ENCODE data around the gene SLC25A45.
"Not testable (repeated sequence)": the region's sequence is repeated elsewhere in the genome, so short reads cannot be mapped to it uniquely, and the experiment has no call there.

Gene SLC25A45

DNA sequence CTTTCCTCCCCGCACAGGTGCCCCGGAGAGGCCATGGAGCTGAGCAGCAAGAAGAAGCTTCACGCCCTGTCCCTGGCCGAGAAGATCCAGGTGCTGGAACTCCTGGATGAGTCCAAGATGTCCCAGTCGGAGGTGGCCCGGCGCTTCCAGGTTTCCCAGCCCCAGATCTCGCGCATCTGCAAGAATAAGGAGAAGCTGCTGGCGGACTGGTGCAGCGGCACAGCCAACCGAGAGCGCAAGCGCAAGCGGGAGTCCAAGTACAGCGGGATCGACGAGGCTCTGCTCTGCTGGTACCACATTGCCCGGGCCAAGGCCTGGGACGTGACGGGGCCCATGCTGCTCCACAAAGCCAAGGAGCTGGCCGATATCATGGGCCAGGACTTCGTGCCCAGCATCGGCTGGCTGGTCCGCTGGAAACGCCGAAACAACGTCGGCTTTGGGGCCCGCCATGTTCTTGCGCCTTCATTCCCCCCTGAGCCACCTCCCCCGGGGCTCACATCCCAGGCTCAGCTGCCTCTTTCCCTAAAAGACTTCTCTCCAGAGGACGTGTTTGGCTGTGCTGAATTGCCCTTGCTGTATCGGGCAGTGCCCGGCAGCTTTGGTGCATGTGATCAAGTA is 26.6 kb downstream of the SLC25A45 start:
- DNase-seq, result no peak

- DNase-seq, result peak; percentile 64
These were observed 27.3 kb downstream of the SLC25A45 start for GRCh38 chr11:65355013-65355775.

DNA sequence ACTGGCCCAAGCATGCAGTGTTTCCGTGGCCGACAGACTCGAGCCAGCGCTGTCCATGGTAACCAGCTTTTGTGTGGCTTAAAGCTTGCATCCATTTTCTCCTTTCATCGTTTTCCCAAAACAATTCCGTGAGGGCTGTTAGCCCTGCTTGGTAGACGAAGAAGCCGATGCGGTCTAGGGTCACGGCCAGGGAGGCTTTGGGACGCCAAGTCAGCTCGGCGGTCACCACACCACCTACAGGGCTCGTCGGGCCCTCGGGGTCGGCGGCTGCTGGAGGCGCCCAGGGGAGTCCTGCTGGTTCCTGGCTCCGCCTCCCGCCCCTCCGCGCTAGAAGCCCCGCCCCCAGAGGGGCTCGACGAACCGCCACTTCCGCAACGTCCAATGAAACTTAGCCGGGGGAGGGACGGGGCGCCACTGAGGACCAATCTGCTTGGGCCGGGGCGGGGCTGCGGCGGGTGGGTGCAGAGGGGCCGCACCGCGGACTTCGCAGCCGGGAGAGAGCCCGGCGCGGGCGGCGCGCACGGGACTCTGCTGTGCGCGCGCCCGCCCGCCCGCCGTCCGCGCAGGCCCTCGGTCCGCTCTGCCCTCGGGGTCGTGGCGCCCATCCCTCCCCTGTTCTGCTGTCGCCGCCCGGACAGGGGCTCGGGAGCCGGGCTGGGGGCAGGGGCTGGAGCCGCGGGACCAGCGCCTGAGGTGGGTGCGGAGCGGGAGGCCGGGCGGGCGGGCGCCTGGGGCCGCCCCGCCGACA is 28.0 kb downstream of the SLC25A45 start, which contains the start of gene TIGD3:
TIGD3 (plus strand) TSS at position 487 of the 748 bp plus-strand sequence. CDS start 1,058 bp downstream, outside the sequence.
- DNase-seq, result peak; percentile 97

DNA sequence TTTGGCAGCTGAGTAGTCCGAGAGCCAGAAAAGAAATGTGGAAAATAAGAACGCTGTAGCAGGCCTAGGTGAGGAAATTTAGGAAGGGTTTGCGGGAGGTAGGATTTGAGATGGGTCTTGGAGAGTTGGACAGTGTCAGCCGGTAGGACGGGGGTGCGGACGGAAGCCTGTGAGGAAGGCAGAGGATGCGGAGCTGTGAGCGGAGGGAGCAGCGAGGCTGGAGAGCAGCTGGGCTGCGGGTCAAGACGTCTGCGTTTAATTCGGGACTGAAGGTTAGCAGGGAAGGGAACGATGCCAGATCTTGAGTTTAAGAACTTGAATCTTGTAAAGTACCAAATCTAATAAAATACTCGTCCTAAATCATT is 28.6 kb downstream of the SLC25A45 start:
- DNase-seq, result no peak

GRCh38 chr11:65353376-65353775 is 29.1 kb downstream of the SLC25A45 start:
- DNase-seq, result no peak

GRCh38 chr11:65352783-65353182 is 29.7 kb downstream of the SLC25A45 start:
- no peak for DNase-seq

DNA sequence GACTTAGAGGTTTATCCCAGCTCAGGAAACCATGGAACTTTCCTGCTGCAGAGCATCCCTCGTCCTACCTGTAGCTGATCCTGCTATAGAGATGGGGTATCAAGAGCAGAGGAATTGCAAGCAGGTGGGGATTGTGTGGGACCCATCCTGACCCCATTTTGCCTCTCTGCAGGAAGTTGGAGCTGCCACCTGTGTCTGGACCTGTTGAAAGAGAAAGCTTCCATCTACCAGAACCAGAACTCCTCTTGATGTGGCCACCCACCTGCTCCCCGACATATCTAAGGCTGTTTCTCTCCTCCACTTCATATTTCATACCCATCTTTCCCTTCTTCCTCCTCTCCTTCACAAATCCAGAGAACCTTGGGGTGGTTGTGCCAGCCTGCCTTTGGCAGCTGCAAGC is 30.9 kb downstream of the SLC25A45 start:
- DNase-seq, result no peak

- no peak for DNase-seq
These were observed 40.6 kb downstream of the SLC25A45 start for GRCh38 chr11:65341856-65342255.

- DNase-seq, result no peak
These were observed 42.2 kb downstream of the SLC25A45 start for GRCh38 chr11:65340226-65340625.

DNA sequence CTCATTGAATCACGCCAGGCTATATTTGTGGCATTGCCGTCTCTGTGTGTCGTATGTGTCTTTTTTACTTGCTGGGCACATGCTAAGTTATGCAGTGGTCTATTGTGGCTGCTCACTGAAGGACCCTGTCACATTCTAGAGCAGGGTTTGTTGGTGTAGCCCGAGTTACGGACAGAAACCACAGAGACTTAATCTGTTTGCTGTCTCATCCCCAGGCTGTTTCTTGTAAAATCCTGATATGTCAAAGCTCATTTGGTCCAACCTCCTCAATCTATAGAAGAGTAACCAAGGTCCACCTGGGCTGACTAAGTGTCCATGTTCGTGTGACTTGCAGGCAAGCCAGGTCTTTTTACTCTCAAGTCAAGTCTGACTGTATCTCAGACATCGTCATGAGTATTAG is 43.8 kb downstream of the SLC25A45 start:
- DNase-seq, result no peak

DNA sequence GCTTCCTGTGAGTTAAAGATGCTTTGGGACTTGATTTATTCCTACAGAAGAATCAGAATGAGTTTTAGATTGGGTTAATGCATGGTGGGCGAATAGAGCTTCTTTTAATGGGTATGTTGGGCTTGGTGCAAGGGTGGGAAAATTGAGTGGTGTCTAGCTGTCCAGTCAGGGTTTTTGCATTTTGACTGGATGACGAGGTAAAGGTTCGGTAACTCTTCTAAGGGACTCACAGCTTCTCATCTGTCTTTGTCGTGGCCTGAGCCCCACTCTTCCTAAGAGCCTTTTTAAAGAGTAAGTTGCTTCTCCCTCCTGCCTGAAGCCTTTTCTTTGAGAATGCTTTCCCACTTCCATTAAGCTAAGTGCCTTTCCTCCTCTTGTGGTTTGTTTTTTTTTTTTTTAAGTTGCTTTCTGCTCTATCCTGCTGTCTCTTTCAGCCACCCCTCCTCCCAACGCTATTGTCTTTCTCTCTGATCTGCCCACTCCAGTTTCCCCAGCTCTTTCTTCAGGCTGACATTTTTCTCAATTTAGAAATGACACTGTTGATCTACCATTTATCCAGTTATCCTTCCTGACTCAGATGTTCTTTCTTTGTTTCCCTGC is 47.6 kb downstream of the SLC25A45 start:
- no peak for DNase-seq

DNA sequence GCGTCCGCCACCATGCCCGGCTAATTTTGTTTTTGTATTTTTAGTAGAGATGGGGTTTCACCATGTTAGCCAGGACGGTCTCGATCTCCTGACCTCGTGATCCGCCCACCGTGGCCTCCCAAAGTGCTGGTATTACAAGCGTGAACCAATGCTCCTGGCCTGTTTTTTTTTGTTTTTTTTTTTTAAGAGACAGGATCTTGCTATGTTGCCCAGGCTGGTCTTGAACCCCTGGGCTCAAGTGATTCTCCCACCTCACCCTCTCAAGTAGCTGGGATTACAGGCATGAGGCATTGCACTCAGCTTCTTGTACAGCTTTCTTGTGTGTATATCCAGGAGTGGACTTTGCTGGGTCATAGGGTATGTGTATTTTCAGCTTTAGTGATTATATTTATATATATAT is 49.9 kb downstream of the SLC25A45 start:
- DNase-seq, result not testable (repeated sequence)

DNA sequence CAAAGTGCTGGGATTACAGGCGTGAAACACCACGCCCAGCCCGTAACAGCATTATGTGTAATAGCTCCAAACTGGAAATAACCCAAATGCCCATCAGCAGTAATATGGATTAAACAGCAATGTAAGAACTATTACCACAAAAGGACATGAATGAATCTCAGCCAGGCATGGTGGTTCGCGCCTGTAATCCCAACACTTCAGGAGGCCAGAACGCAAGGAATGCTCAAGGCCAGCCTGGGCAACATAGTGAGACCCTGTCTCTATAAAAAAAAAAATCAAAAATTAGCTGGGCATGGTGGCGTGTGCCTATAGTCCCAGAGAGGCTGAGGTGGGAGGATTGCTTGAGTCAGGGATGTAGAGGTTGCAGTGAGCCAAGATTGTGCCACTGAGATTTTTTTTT is 51.9 kb downstream of the SLC25A45 start:
- DNase-seq, result no peak

GRCh38 chr11:65329944-65330403 is 52.5 kb downstream of the SLC25A45 start:
- peak; percentile 77 for DNase-seq

DNA sequence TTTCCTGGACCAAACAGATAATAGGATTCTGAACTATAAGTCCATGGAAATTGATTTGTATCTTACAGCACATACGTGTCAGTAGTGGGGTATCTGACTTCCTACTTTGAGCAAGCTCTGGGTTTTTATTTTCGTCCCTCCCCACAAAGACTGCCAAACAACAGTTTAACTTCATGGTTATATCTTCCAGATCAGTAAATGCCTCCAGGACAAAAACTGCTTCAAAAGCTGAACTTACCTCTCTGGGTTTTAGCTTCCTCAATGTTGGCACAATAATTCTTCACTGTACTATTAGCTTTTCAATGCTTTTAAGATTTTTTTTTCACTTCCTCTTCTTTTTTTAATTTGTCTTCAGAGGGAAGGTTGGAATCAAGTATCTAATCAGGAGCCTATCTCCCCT is 53.0 kb downstream of the SLC25A45 start:
- no peak for DNase-seq

DNA sequence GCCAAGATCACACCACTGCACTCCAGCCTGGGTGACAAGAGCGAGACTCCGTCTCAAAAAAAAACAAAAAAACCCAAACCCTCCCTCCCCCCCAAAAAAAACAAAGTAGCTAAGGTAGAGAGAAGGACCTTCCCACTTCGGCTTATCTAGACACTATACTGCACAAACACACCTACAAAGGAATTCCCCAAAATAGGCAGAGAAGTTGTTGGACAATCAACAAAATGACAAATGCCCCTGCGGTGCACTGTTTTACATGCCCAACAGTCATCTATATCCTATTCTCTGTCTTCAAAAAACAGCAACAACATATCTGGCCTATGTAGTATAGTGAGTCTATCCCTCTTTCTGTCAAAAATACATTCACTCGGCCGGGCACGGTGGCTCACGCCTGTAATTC is 55.4 kb downstream of the SLC25A45 start:
- no peak for DNase-seq

- DNase-seq, result no peak
These were observed 57.0 kb downstream of the SLC25A45 start for GRCh38 chr11:65325435-65325834.

Measured in effector CD8-positive, alpha-beta T cell (primary cell).